ENCODE data around the gene COL1A2. TPM values are rescaled to one million over a fixed set of nuclear protein-coding genes. Genes with fewer than 3 reads are reported as not detected.

Gene COL1A2
- total and polyA plus RNA-seq, 2 of the 13 experiments (the other 11 are each of a cell fraction or from before 2014, with no cell fraction given) = not detected

DNA sequence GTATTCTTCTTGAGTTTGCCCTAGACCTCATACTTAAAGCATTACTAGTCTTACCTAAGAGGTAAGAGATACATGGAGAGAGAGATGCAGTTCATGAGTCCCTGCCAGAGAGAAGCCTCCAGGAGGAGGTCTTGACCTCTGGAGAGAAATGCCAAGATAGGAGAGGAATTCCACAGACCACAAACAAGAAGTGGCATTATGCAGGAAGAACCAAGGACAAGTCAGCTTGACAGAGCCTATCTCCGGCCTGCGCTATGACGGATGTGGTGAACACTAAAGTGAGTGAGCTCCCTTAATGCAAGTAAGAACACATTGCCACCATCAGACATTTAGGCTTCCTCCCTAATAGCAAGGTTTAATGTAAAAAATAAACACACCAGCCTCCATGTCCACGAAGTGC lies 27.9 kb upstream of the COL1A2 start (continued):
- TF ChIP-seq SRSF4 (IDR thresholded peaks at IDR 0.05; ENCODE audit: low read depth, low read length, poor library complexity, severe bottlenecking) (no peak), NFATC3 (CRISPR knock-in tag; IDR thresholded peaks at IDR 0.05) (no peak)

DNA sequence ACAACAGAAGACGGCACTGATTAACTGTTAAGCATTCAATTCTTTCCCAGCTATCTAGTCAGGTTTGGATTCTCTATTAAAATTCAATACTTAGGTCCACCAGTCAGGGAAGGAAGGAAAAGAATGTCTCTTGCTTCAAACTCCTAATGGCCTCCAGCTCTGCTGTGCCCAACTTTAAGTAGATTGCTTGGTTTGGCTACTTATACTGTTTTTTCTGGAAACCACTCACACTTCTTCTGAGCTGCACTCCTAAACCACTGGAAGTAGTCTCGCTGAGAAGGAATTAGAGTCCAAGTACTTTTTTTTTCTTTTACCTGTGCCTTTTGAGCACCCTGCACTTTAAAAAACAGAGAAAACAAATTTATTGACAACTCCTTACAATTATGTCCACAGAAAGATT lies 26.7 kb upstream of the COL1A2 start:
- in situ Hi-C loops (cut with HindIII; ENCODE audit: extremely low pct_ligation_motif_present, low pct_unique_long_range_greater_than_20kb) (no loop called here), intact Hi-C loops (cut with micrococcal nuclease; ENCODE audit: unreplicated experiment) (no loop called here)
- no TSS peak for BruUV-seq (replicated peaks)
- FAIRE-seq = no peak
- CTCF ChIA-PET (ENCODE audit: low intra/inter-chr PET ratio, low total read pairs) = no interaction called here
- Histone ChIP-seq H3K9me3 (ENCODE audit: low read length) (no peaks in the 10 kb centered on the region), H2AFZ (ENCODE audit: low read length) (no peak overlapping the region), H3K9ac (ENCODE audit: insufficient read depth, low read depth, low read length) (no peak overlapping the region), H3K27ac (ENCODE audit: extremely low read length, insufficient read depth, low read length) (no peak overlapping the region), H3K4me2 (ENCODE audit: low read depth, low read length) (no peak overlapping the region), H3K79me2 (ENCODE audit: insufficient read depth, low read length) (no peaks in the 10 kb centered on the region), H4K20me1 (ENCODE audit: insufficient read depth, low read length) (no peaks in the 10 kb centered on the region), H3K27me3 (ENCODE audit: control insufficient read depth in 1 of 2, insufficient read depth in 2 of 2, low read length in 2 of 2) (peaks cover 0 to 3% of the 10 kb centered on the region in 2 experiments; a peak in 1 of 5 replicates), H3K4me3 (replicated peaks in 1 of 3; ENCODE audit: insufficient read depth in 1 of 3, low read depth in 2 of 3, low read length in 3 of 3) (no peak overlapping the region), H3K36me3 (replicated peaks in 1 of 2; ENCODE audit: control insufficient read depth in 1 of 2, insufficient read depth in 2 of 2, low read length in 2 of 2) (no peaks in the 10 kb centered on the region), H3K4me1 (ENCODE audit: insufficient read depth, low read length) (no peaks in the 10 kb centered on the region)
- POLR2A ChIA-PET = no interaction called here
- no peak for ATAC-seq
- no peak for DNase-seq (ENCODE audit: low spot score)
- WGBS (ENCODE audit: low lambda C conversion rate) = 16% methylated on average over 2 of the region's 2 CpGs
- TF ChIP-seq ZNF331 (CRISPR knock-in tag; IDR thresholded peaks at IDR 0.05) (no peak), MEIS2 (CRISPR knock-in tag; IDR thresholded peaks at IDR 0.05) (no peak), SP2 (CRISPR knock-in tag; IDR thresholded peaks at IDR 0.05) (no peak), KLF16 (CRISPR knock-in tag; IDR thresholded peaks at IDR 0.05) (no peak), ZNF660 (CRISPR knock-in tag; IDR thresholded peaks at IDR 0.05; ENCODE audit: borderline replicate concordance, low read depth) (no peak)
- TF ChIP-seq, protein P1, sequence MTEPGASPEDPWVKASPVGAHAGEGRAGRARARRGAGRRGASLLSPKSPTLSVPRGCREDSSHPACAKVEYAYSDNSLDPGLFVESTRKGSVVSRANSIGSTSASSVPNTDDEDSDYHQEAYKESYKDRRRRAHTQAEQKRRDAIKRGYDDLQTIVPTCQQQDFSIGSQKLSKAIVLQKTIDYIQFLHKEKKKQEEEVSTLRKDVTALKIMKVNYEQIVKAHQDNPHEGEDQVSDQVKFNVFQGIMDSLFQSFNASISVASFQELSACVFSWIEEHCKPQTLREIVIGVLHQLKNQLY (CRISPR knock-in tag; IDR thresholded peaks at IDR 0.05) = no peak
- TF ChIP-seq, protein P2, sequence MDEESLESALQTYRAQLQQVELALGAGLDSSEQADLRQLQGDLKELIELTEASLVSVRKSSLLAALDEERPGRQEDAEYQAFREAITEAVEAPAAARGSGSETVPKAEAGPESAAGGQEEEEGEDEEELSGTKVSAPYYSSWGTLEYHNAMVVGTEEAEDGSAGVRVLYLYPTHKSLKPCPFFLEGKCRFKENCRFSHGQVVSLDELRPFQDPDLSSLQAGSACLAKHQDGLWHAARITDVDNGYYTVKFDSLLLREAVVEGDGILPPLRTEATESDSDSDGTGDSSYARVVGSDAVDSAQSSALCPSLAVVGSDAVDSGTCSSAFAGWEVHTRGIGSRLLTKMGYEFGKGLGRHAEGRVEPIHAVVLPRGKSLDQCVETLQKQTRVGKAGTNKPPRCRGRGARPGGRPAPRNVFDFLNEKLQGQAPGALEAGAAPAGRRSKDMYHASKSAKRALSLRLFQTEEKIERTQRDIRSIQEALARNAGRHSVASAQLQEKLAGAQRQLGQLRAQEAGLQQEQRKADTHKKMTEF (CRISPR knock-in tag; IDR thresholded peaks at IDR 0.05) = no peak
- TF ChIP-seq, protein P3, sequence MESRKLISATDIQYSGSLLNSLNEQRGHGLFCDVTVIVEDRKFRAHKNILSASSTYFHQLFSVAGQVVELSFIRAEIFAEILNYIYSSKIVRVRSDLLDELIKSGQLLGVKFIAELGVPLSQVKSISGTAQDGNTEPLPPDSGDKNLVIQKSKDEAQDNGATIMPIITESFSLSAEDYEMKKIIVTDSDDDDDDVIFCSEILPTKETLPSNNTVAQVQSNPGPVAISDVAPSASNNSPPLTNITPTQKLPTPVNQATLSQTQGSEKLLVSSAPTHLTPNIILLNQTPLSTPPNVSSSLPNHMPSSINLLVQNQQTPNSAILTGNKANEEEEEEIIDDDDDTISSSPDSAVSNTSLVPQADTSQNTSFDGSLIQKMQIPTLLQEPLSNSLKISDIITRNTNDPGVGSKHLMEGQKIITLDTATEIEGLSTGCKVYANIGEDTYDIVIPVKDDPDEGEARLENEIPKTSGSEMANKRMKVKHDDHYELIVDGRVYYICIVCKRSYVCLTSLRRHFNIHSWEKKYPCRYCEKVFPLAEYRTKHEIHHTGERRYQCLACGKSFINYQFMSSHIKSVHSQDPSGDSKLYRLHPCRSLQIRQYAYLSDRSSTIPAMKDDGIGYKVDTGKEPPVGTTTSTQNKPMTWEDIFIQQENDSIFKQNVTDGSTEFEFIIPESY (CRISPR knock-in tag; IDR thresholded peaks at IDR 0.05) = no peak
- TF ChIP-seq, protein P4, sequence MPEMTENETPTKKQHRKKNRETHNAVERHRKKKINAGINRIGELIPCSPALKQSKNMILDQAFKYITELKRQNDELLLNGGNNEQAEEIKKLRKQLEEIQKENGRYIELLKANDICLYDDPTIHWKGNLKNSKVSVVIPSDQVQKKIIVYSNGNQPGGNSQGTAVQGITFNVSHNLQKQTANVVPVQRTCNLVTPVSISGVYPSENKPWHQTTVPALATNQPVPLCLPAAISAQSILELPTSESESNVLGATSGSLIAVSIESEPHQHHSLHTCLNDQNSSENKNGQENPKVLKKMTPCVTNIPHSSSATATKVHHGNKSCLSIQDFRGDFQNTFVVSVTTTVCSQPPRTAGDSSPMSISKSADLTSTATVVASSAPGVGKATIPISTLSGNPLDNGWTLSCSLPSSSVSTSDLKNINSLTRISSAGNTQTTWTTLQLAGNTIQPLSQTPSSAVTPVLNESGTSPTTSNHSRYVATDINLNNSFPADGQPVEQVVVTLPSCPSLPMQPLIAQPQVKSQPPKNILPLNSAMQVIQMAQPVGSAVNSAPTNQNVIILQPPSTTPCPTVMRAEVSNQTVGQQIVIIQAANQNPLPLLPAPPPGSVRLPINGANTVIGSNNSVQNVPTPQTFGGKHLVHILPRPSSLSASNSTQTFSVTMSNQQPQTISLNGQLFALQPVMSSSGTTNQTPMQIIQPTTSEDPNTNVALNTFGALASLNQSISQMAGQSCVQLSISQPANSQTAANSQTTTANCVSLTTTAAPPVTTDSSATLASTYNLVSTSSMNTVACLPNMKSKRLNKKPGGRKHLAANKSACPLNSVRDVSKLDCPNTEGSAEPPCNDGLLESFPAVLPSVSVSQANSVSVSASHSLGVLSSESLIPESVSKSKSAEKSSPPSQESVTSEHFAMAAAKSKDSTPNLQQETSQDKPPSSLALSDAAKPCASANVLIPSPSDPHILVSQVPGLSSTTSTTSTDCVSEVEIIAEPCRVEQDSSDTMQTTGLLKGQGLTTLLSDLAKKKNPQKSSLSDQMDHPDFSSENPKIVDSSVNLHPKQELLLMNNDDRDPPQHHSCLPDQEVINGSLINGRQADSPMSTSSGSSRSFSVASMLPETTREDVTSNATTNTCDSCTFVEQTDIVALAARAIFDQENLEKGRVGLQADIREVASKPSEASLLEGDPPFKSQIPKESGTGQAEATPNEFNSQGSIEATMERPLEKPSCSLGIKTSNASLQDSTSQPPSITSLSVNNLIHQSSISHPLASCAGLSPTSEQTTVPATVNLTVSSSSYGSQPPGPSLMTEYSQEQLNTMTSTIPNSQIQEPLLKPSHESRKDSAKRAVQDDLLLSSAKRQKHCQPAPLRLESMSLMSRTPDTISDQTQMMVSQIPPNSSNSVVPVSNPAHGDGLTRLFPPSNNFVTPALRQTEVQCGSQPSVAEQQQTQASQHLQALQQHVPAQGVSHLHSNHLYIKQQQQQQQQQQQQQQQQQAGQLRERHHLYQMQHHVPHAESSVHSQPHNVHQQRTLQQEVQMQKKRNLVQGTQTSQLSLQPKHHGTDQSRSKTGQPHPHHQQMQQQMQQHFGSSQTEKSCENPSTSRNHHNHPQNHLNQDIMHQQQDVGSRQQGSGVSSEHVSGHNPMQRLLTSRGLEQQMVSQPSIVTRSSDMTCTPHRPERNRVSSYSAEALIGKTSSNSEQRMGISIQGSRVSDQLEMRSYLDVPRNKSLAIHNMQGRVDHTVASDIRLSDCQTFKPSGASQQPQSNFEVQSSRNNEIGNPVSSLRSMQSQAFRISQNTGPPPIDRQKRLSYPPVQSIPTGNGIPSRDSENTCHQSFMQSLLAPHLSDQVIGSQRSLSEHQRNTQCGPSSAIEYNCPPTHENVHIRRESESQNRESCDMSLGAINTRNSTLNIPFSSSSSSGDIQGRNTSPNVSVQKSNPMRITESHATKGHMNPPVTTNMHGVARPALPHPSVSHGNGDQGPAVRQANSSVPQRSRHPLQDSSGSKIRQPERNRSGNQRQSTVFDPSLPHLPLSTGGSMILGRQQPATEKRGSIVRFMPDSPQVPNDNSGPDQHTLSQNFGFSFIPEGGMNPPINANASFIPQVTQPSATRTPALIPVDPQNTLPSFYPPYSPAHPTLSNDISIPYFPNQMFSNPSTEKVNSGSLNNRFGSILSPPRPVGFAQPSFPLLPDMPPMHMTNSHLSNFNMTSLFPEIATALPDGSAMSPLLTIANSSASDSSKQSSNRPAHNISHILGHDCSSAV (CRISPR knock-in tag; IDR thresholded peaks at IDR 0.05; ENCODE audit: borderline replicate concordance) = no peak
